ENCODE results near the gene WARS2. TPM values are rescaled to one million over a fixed set of nuclear protein-coding genes. Genes with fewer than 3 reads are reported as not detected.

The WARS2 gene
- total RNA-seq, 1 experiment from 2014 or later, result 18.1 TPM

- H3K9ac ChIP-seq (ENCODE audit: low read length), result no peak overlapping the region
Observed at GRCh38 chr1:118992237-118992825, 148.1 kb downstream of the WARS2 start.

GRCh38 chr1:118991448-118991847, 149.0 kb downstream of the WARS2 start:
- Histone ChIP-seq H3K9me3 (ENCODE audit: low read length) (no peaks in the 10 kb centered on the region), H3K79me2 (ENCODE audit: low read length) (no peaks in the 10 kb centered on the region), H2AFZ (ENCODE audit: low read length) (no peak overlapping the region), H3K4me1 (ENCODE audit: insufficient read depth, low read length) (peaks cover 9% of the 10 kb centered on the region), H3K4me3 (ENCODE audit: low read length) (no peak overlapping the region), H3K9ac (ENCODE audit: low read length) (no peak overlapping the region), H3F3A (ENCODE audit: low read length, unreplicated experiment) (no peaks in the 10 kb centered on the region), H3K27me3 (ENCODE audit: low read length) (no peaks in the 10 kb centered on the region), H3K4me2 (ENCODE audit: low read length) (no peak overlapping the region), H3K9me2 (replicated peaks; ENCODE audit: low read length) (no peaks in the 10 kb centered on the region), H4K20me1 (ENCODE audit: low read length) (no peaks in the 10 kb centered on the region), H3K36me3 (ENCODE audit: low read depth, low read length) (no peaks in the 10 kb centered on the region), H3K27ac (ENCODE audit: low read length) (no peak overlapping the region)
- ChIA-PET POLR2A (ENCODE audit: unreplicated experiment) (no interaction called here), CTCF (no interaction called here)
- no peak for DNase-seq
- ATAC-seq, result no peak
- no TSS peak for BruUV-seq (replicated peaks)
- intact Hi-C loops (cut with micrococcal nuclease), result no loop called here
- TF ChIP-seq EZH2 (IDR thresholded peaks at IDR 0.05; ENCODE audit: low read length, unreplicated experiment) (no peak), EZH2phosphoT487 (IDR thresholded peaks at IDR 0.05; ENCODE audit: borderline replicate concordance, low read length) (no peak), CTCF (conservative IDR thresholded peaks at IDR 0.05; ENCODE audit: low read depth, low read length) (no peak)

More at GRCh38 chr1:118992237-118992825, 148.1 kb downstream of the WARS2 start:
- TF ChIP-seq EZH2 (IDR thresholded peaks at IDR 0.05; ENCODE audit: low read length, unreplicated experiment) (no peak), CTCF (conservative IDR thresholded peaks at IDR 0.05; ENCODE audit: low read depth, low read length) (no peak), EZH2phosphoT487 (IDR thresholded peaks at IDR 0.05; ENCODE audit: borderline replicate concordance, low read length) (no peak)
- H2AFZ ChIP-seq (ENCODE audit: low read length), result no peak overlapping the region
- intact Hi-C loops (cut with micrococcal nuclease), result no loop called here
- H3F3A ChIP-seq (ENCODE audit: low read length, unreplicated experiment), result no peaks in the 10 kb centered on the region
- CTCF ChIA-PET, result no interaction called here
- H4K20me1 ChIP-seq (ENCODE audit: low read length), result no peaks in the 10 kb centered on the region
- H3K79me2 ChIP-seq (ENCODE audit: low read length), result no peaks in the 10 kb centered on the region
- peaks cover 9% of the 10 kb centered on the region for H3K4me1 ChIP-seq (ENCODE audit: insufficient read depth, low read length)
- no peak overlapping the region for H3K4me3 ChIP-seq (ENCODE audit: low read length)
- H3K27ac ChIP-seq (ENCODE audit: low read length), result no peak overlapping the region
- ATAC-seq (no peak), DNase-seq (no peak)
- no peaks in the 10 kb centered on the region for H3K36me3 ChIP-seq (ENCODE audit: low read depth, low read length)
- H3K4me2 ChIP-seq (ENCODE audit: low read length), result no peak overlapping the region
- no TSS peak for BruUV-seq (replicated peaks)
- no peaks in the 10 kb centered on the region for H3K9me3 ChIP-seq (ENCODE audit: low read length)
- H3K9me2 ChIP-seq (replicated peaks; ENCODE audit: low read length), result no peaks in the 10 kb centered on the region
- no peaks in the 10 kb centered on the region for H3K27me3 ChIP-seq (ENCODE audit: low read length)
- POLR2A ChIA-PET (ENCODE audit: unreplicated experiment), result no interaction called here

GRCh38 chr1:118990513-118991152, 149.8 kb downstream of the WARS2 start:
- TF ChIP-seq CTCF (conservative IDR thresholded peaks at IDR 0.05; ENCODE audit: low read depth, low read length) (no peak), EZH2phosphoT487 (IDR thresholded peaks at IDR 0.05; ENCODE audit: borderline replicate concordance, low read length) (no peak), EZH2 (IDR thresholded peaks at IDR 0.05; ENCODE audit: low read length, unreplicated experiment) (no peak)
- H3K4me2 ChIP-seq (ENCODE audit: low read length), result no peak overlapping the region
- H3F3A ChIP-seq (ENCODE audit: low read length, unreplicated experiment), result no peaks in the 10 kb centered on the region
- intact Hi-C loops (cut with micrococcal nuclease), result no loop called here
- POLR2A ChIA-PET (ENCODE audit: unreplicated experiment), result no interaction called here
- no peak overlapping the region for H3K9ac ChIP-seq (ENCODE audit: low read length)
- peaks cover 4% of the 10 kb centered on the region; the same call in 1 of the 2 replicates for H3K4me1 ChIP-seq (ENCODE audit: insufficient read depth, low read length)
- no peaks in the 10 kb centered on the region for H4K20me1 ChIP-seq (ENCODE audit: low read length)
- no TSS peak for BruUV-seq (replicated peaks)
- no peak overlapping the region for H2AFZ ChIP-seq (ENCODE audit: low read length)
- DNase-seq (no peak), ATAC-seq (no peak)
- H3K9me3 ChIP-seq (ENCODE audit: low read length), result no peaks in the 10 kb centered on the region
- H3K27ac ChIP-seq (ENCODE audit: low read length), result no peak overlapping the region
- no peaks in the 10 kb centered on the region for H3K27me3 ChIP-seq (ENCODE audit: low read length)
- H3K79me2 ChIP-seq (ENCODE audit: low read length), result no peaks in the 10 kb centered on the region
- H3K9me2 ChIP-seq (replicated peaks; ENCODE audit: low read length), result no peaks in the 10 kb centered on the region
- H3K4me3 ChIP-seq (ENCODE audit: low read length), result no peak overlapping the region
- CTCF ChIA-PET, result no interaction called here
- H3K36me3 ChIP-seq (ENCODE audit: low read depth, low read length), result no peaks in the 10 kb centered on the region

Measured in PC-3 (cell line).